ENCODE measurements around the gene PITPNM3.

The PITPNM3 gene

GRCh38 chr17:6569370-6570285 is 13.3 kb upstream of the PITPNM3 start:
- Histone ChIP-seq H3K4me1 (ENCODE audit: low read depth, poor library complexity, severe bottlenecking) (no peaks in the 10 kb centered on the region), H3K36me3 (ENCODE audit: insufficient read depth) (no peaks in the 10 kb centered on the region), H3K27ac (no peak overlapping the region), H3K4me2 (no peak overlapping the region), H2AFZ (ENCODE audit: low read depth) (no peak overlapping the region), H3K27me3 (ENCODE audit: insufficient read depth, low read depth) (no peaks in the 10 kb centered on the region), H3K79me2 (ENCODE audit: insufficient read depth, low read depth) (no peaks in the 10 kb centered on the region), H3K9ac (no peak overlapping the region), H3K4me3 (IDR thresholded peaks at IDR 0.05; ENCODE audit: insufficient read depth, low read depth, low read length) (no peak overlapping the region), H4K20me1 (ENCODE audit: insufficient read depth) (no peaks in the 10 kb centered on the region)
- no peak for TF ChIP-seq CTCF (conservative IDR thresholded peaks at IDR 0.05; ENCODE audit: low read depth, low read length)

GRCh38 chr17:6568184-6568758 is 11.9 kb upstream of the PITPNM3 start:
- no peaks in the 10 kb centered on the region for H4K20me1 ChIP-seq (ENCODE audit: insufficient read depth)
- TF ChIP-seq CTCF (conservative IDR thresholded peaks at IDR 0.05; ENCODE audit: low read depth, low read length): no peak
- no peaks in the 10 kb centered on the region for H3K79me2 ChIP-seq (ENCODE audit: insufficient read depth, low read depth)
- no peaks in the 10 kb centered on the region for H3K27me3 ChIP-seq (ENCODE audit: insufficient read depth, low read depth)
- H3K4me2 ChIP-seq: no peak overlapping the region
- no peak overlapping the region for H3K9ac ChIP-seq
- H3K36me3 ChIP-seq (ENCODE audit: insufficient read depth): no peaks in the 10 kb centered on the region
- no peak overlapping the region for H2AFZ ChIP-seq (ENCODE audit: low read depth)
- no peaks in the 10 kb centered on the region for H3K4me1 ChIP-seq (ENCODE audit: low read depth, poor library complexity, severe bottlenecking)
- H3K4me3 ChIP-seq (IDR thresholded peaks at IDR 0.05; ENCODE audit: insufficient read depth, low read depth, low read length): no peak overlapping the region
- H3K27ac ChIP-seq: no peak overlapping the region

- H3K27ac ChIP-seq: no peak overlapping the region
- no peak overlapping the region for H2AFZ ChIP-seq (ENCODE audit: low read depth)
- H3K4me1 ChIP-seq (ENCODE audit: low read depth, poor library complexity, severe bottlenecking): no peaks in the 10 kb centered on the region
- no peaks in the 10 kb centered on the region for H3K79me2 ChIP-seq (ENCODE audit: insufficient read depth, low read depth)
- no peak for TF ChIP-seq CTCF (conservative IDR thresholded peaks at IDR 0.05; ENCODE audit: low read depth, low read length)
- no peak overlapping the region for H3K4me2 ChIP-seq
- H4K20me1 ChIP-seq (ENCODE audit: insufficient read depth): no peaks in the 10 kb centered on the region
- no peaks in the 10 kb centered on the region for H3K36me3 ChIP-seq (ENCODE audit: insufficient read depth)
- no peaks in the 10 kb centered on the region for H3K27me3 ChIP-seq (ENCODE audit: insufficient read depth, low read depth)
- no peak overlapping the region for H3K9ac ChIP-seq
- no peak overlapping the region for H3K4me3 ChIP-seq (IDR thresholded peaks at IDR 0.05; ENCODE audit: insufficient read depth, low read depth, low read length)
Measured at GRCh38 chr17:6567528-6568183, 11.3 kb upstream of the PITPNM3 start.

- Histone ChIP-seq H3K4me2 (no peak overlapping the region), H4K20me1 (ENCODE audit: insufficient read depth) (no peaks in the 10 kb centered on the region)
Measured at GRCh38 chr17:6561446-6561845, 5.1 kb upstream of the PITPNM3 start.

More at GRCh38 chr17:6561446-6561845, 5.1 kb upstream of the PITPNM3 start:
- no peak overlapping the region for H3K4me3 ChIP-seq (IDR thresholded peaks at IDR 0.05; ENCODE audit: insufficient read depth, low read depth, low read length)
- no peak for TF ChIP-seq CTCF (conservative IDR thresholded peaks at IDR 0.05; ENCODE audit: low read depth, low read length)
- H3K79me2 ChIP-seq (ENCODE audit: insufficient read depth, low read depth): no peaks in the 10 kb centered on the region
- H2AFZ ChIP-seq (ENCODE audit: low read depth): no peak overlapping the region
- no peak overlapping the region for H3K27ac ChIP-seq
- no peaks in the 10 kb centered on the region for H3K4me1 ChIP-seq (ENCODE audit: low read depth, poor library complexity, severe bottlenecking)
- no peaks in the 10 kb centered on the region for H3K36me3 ChIP-seq (ENCODE audit: insufficient read depth)
- no peaks in the 10 kb centered on the region for H3K27me3 ChIP-seq (ENCODE audit: insufficient read depth, low read depth)
- H3K9ac ChIP-seq: no peak overlapping the region
